ENCODE results near the gene DPH6.
"Not testable (repeated sequence)": the region's sequence is repeated elsewhere in the genome, so short reads cannot be mapped to it uniquely, and the experiment has no call there.

The DPH6 gene

DNA sequence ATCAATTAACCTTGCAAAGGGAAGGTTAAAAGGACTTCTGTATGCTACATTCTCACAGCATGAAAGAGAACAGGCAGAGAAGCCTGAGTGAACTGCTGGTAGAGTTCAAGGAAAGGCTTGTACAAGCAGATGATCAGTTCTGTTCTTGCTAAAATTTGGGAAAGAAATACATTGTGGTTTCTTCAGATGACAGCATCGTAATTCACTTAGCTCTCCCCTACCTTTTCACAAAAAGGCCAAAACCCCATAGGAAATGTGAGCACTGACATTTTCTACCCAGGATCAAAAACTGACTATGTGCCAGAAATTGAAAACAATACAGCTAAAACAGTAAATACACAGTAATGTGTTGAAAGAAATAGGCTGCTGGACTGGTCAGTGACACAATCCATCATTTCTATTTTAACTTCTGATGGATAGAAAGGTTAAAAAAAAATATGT lies 216.4 kb downstream of the DPH6 start:
- no peak for DNase-seq (ENCODE audit: low read depth in 2 of 2)

DNA sequence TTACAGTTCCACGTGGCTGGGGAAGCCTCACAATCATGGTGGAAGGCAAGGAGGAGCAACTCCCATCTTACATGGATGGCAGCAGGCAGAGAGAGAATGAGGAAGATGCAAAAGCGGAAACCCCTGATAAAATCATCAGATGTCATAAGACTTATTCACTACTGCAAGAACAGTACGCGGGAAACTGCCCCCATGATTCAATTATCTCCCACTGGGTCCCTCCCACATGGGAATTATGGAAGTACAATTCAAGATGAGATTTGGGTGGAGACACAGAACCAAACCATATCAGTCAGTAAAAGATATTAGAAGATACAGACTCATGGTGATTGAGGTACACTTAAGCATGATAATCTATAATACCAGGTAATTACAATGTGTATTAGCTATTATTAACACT lies 217.1 kb downstream of the DPH6 start:
- DNase-seq (ENCODE audit: low read depth in 2 of 2), result not testable (repeated sequence)

- no peak for DNase-seq (ENCODE audit: low read depth in 2 of 2)
These were observed 218.2 kb downstream of the DPH6 start for GRCh38 chr15:35327789-35328188.

- no peak for DNase-seq (ENCODE audit: low read depth in 2 of 2)
These were observed 220.5 kb downstream of the DPH6 start for GRCh38 chr15:35325374-35325941.

DNA sequence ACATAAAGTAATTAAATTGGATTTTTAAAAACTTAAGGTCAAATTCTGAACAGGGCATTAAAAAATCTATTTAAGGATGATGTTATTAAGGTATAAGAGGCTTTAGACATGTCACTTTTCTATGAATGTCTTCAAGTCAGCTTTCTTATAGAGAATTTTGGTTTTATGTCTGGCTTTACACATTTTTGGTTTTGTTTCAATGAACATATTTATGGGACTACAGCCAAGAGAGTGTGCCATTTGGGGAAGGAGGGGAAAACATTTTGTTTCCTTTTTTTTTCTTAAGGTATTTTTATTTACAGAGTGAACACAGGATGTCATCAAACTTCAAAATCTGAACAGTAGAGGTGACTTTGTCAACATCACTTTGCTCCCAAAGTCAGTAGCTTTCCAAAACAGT lies 222.8 kb downstream of the DPH6 start:
- no peak for DNase-seq (ENCODE audit: low read depth in 2 of 2)

DNA sequence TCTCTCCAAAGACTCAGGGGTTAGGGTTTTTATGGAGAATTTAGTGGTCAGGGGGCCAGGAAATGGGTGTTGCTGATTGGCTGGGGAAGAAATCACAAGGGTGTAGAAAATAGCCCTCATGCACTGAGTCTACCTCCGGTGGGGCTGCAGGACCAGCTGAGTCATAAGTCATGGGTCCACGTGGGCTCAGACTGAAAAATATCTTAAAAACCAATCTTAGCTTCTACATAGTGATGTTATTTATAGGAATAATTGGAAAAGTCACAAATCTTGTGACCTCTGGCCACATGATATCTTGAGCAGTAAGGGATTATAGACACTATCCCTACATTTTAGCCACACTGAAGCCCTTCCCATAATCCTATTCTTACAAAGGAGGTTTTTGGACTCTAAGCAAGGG lies 224.0 kb downstream of the DPH6 start:
- no peak for DNase-seq (ENCODE audit: low read depth in 2 of 2)

GRCh38 chr15:35320911-35321310 lies 225.1 kb downstream of the DPH6 start:
- DNase-seq (ENCODE audit: low read depth in 2 of 2), result no peak
